Measurements from ENCODE around the gene RIOK2.
"Not testable (repeated sequence)": the region's sequence is repeated elsewhere in the genome, so short reads cannot be mapped to it uniquely, and the experiment has no call there.

The RIOK2 gene

DNA sequence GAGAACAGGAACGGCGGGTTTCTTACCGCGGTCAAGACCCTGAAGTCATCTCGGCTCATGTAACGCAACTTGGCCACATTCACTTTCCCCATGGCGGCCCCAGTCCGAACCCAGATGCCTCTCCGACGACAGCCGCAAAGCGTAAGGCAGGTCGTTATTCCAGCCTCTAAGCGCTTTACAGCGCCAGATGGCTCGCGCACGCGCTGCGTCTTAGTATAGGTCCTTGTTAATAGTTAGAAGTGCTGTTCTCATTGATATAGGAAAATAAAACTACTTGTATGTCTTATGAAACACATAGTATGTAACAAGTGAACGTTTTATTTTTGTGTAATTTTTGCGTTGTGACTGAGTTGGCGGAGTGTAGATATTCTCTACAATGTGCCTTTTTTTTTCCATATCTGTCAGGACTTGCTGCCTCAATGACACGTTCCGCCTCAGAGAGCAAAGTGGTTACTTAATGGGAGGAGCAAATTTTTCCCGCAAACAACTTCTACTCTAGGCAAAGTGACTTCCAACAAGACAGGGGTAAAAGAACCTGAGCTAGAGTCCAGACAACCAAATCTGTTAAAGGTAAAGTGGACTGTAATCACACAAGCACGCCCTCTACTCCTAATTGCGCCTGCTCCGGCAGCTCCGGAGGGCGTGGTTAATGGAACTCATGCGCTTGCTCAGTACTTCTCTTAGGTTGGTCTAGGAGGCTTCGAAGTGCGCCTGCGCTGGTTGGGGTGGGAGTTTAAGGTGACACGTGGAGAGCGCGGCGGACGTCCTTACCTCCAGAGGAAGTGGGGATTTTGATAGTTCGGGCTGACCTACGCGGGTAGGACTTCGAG, at the start of gene RIOK2:
Gene RIOK2, minus strand, starts transcription at position 148 of the 830 bp plus-strand sequence. Its CDS starts 56 bp downstream, at position 92.
- DNase-seq (ENCODE audit: low read depth), result peak; percentile 84

DNA sequence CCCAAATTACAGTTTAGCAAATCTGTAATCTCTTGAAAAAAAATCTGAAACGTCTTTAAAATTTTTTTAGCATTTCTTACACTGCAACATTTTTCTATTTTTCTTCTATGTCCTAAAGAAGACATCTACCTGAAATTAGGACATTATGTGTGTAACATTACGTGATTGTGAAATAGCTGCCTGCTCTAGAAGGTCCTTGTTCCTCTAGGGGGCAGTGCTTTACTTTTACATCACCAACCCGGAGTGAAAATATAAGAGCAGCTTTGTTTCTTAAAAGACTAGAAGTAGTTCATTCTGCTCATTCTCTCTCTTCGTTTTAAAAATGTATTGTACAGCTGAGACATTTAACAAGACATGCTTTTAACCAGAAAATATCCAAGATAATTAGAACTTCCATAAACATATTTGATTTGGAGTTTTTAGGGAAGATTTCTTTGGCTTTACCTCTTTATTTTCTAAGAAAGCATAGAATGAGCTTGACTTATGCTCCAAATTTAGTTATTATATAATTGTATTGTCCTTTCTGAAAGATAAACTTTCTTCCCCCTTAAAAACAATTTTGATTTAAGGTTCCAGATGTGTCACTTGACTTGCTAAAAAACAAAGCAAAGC, 48.1 kb upstream of the RIOK2 start:
- DNase-seq (ENCODE audit: low read depth), result peak; percentile 56

DNA sequence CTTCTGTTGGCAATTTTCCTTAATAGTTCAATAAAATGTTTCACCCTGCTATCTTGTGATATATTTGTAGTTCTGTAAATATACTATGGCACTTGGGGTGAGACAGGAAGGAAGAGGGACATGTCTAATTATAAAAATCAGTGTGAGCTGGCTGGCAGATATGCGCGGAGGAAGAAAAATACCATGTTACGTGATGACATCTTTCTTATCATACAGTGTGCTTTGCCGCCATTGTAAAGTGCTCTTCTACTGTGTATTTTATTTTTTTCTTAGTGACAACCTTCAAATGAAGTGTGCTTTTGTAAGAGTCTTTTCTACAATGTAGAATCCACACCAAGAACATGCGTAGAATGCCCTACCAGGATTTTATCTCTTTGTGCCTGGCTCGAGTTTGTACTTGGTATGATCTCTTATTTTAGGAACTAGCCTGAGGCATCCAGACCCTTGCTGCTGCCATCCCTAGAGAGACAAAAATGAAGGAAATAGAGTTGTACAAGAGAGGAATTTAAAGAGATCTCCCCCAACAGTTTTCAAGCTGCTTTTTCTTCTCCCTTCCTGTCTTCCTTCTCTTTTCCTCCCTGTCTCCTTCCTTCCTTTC, 46.7 kb upstream of the RIOK2 start:
- no peak for DNase-seq (ENCODE audit: low read depth)

DNA sequence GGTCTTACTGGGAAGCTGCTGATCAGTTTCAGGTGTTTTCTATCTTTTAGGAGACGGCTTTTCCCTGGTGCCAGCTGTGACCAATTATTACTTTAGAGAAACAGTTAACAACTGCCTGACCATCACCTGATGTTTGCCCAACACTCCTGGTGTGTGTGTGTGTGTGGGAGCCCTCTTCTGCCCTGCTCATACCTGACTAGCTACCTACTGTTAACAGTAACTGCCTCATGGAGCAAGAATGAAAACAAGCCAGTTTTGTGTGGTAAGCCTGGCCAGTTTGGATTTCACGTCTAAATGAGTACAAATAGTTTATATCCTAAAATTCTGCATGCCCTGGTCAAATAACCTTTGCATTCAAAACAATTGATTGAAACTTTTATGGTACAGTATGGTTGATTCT, 46.1 kb upstream of the RIOK2 start:
- no peak for DNase-seq (ENCODE audit: low read depth)

DNA sequence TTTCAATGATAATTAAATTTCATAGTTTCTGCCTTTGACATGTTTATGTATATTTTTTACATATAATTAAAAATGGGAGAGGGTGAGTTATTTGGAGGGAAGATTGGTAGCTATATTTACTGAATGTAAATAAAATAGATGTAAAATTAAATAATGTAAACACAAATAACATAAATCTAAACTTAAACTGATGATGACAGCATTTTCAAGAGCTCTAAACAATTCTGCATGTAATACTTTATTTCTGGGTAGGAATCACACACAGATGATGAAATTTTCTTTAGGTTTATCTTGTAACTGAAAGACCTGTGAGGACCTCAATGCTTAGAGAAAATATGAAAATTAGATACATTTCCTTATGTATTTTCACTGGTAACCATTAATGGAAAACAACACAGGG, 42.2 kb upstream of the RIOK2 start:
- DNase-seq (ENCODE audit: low read depth), result no peak

DNA sequence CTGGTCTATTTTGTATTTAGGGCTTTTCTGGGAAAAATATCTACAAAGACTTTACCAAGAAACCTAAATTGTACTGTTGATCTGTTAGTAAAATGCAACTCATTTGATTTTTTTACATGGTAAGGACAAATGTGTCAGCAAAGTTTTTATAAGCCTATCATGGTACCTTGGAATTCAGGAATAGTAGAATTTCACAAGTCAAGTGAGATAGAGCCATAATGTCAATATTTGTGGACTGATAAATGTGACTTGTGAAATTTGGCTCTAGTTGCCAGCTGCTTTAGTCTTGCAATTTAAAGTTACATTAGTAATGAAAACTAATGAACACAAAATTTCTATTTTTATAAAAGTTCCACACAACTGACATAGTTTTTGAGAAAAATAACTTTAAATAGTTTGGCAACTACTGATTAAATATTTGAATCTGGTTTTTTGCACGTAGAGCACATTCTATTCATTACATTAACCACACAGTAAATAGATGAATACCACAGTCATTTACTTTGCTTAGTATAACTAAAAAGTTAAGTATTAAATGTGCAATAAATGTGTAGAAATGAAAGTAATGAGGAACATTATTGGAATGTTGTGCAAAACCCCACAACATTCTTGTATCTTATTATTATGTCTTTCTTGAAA, 41.2 kb upstream of the RIOK2 start:
- peak; percentile 8 for DNase-seq (ENCODE audit: low read depth)

DNA sequence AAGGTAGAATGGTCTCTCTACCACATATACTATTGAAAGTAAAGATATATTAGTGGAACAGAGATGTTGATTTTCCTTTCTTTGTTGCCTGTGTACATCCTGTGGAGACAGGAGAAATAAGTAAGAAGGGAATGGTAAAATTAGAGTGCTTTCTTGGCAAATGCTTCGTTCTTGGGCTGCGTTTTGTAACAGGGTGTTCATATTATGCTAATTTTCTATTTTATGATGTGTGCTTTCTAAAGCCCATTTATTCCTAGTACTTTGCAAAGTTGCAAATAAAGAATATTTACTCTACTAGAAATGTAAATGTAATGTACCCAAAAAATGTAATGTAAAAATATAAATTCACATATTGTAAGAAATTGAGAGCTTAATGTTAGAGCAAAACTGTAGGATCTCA, 40.5 kb upstream of the RIOK2 start:
- DNase-seq (ENCODE audit: low read depth), result no peak

DNA sequence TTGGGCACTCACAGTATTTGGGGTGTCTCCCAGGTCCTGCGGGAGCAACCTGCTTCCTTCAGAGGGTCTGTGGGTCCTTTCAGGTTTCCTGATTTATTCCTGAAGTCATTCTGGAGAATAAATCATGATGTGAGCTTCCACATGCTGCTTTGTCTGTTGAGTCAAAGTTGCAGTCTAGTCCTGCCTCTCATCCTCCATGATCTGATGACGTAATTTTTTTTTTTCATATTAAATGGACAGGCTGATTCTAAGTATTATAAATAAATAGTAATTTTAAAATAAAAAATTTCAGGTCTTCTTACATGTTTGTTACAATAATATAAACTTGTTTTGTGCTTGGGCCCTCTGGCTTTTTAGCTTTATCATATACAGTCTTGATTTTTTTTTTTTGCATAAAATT, 26.3 kb upstream of the RIOK2 start:
- DNase-seq (ENCODE audit: low read depth), result no peak

DNA sequence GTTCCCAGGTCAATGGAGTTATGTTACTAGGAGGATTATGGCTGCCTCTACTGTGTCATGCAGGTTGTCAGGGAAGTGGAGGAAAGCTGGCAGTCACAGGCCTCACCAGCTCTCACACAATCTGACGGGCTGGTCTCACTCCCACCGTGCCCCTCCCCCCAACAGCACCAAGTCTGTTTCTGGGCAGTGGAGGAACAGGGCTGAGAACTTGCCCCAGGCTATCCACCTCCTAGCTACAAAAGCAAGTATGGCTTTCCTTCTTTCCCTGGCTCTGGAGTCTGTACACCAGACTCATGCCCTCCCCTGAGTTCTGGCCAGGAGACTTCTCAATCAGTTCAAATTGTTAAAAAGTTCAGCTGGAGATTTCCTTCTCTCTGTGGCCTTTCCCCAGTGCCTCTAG, 25.7 kb upstream of the RIOK2 start:
- no peak for DNase-seq (ENCODE audit: low read depth)

DNA sequence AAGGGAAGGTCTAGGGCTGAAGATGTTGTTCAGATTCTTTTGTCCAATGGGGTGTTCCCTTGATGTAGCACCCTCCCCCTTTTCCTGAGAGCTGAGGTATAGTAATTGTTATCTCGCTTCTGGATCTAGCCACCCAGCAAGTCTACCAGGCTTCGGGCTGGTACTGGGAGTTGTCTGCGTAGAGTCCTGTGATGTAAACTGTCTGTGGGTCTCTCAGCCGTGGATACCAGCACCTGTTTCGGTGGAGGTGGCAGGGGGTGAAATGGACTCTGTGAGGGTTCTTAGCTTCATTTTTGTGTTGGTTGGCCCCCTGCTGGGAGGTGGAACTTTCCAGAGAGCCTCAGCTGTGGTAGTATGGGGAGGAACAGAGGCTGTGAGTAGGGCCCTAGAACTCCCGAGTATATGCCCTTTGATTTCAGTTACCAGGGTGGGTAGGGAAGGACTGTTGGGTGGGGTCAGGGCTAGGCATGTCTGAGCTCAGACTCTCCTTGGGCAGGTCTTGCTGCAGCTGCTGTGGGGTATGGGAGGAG, 25.2 kb upstream of the RIOK2 start:
- no peak for DNase-seq (ENCODE audit: low read depth)

DNA sequence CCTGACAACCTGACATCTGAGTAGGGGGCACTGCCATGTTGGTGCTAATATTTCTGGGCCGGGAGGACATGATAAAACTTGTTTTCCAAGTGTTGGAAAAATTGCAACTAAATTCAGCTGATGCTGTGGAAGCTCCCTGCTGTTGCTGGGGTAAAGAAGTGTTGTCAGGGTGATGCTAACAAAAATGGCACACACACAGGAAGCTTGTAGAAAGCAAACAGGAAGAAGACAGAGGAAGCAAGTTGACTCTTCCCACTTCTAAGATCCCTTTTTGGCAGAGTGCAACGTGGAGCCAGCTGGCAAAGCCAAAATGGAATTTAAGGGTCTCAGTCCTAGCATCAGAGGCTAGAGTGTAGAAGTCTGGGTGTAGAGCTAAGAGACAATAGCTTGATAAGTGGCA, 11.3 kb upstream of the RIOK2 start:
- no peak for DNase-seq (ENCODE audit: low read depth)

DNA sequence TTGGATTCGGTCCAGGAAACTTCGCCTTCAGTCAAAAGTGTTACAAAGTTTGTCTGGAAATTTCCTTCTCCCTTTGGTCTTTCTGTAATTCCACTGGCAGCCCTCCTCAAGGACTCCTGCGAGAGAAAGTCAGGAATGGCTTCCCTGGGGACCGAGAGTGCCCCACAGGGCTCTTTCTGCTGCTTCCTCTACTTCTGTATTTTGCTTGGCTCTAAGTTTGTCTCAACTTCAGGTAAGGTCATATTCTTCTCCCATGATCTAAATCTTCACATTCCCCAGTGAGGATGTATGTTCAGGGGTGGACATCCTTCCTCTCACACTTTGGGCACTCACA, 10.3 kb upstream of the RIOK2 start:
- DNase-seq (ENCODE audit: low read depth), result no peak

DNA sequence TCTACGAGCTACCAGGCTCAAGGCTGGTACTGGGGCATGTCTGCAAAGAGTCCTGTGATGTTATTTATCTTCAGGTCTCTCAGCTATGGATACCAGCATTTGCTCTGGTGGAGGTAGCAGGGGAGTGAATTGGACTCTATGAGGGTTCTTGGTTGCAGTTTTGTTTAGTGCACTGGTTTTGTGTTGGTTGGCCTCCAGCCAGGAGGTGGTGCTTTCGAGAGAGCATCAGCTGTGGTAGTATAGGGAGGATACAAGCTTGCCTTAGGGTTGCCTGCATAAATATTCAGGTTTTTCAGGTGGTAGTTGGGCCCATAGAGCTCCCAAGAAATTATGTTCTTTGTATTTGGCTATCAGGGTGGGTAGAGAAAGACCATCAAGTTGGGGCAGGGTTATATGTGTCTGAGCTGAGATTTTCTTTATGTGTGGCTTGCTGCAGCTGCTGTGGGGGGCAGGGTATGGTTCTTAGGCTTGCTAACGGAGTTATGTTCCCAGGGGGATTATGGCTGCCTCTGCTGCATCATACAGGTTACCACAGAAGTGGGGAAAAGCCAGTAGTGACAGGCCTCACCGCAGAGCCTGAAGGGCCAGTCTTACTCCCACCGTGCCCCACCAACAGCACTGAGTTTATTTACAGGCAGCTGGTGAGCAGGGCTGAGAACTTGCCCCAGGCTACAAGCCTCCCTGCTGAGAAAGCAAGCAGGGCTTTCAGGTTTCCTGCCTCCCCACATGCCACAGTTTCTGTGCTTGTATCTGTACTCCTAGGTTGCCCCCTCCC, 9.7 kb upstream of the RIOK2 start:
- DNase-seq (ENCODE audit: low read depth), result no peak

DNA sequence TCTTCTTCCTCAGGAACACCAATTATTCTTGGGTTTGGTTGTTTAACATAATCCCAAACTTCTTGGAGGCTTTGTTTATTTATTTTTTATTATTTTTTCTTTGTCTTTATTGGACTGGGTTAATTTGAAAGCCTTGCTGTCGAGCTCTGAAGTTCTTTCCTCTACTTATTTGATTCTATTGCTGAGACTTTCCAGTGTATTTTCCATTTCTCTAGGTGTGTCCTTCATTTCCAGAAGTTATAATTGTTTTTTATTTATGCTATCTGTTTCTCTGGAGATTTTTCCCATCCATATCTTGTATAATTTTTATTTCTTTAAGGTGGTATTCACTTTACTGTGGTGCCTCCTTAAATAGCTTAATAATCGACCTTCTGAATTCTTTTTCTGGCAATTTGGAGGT, 8.8 kb upstream of the RIOK2 start:
- no peak for DNase-seq (ENCODE audit: low read depth)

DNA sequence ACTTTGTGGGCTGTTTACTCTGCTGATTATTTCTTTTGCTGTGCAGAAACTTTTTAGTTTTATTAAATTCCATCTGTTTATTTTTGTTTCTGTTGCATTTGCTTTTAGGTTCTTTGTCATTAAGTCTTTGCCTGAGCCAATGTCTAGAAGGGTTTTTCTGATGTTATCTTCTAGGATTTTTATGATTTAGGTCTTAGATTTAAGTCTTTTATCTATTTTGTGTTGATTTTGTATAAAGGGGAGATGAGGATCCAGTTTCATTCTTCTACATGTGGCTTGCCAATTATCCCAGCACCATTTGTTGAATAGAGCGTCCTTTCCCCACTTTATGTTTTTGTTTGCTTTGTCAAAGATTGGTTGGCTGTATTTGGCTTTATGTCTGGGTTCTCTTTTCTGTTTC, 6.5 kb upstream of the RIOK2 start:
- DNase-seq (ENCODE audit: low read depth), result not testable (repeated sequence)

DNA sequence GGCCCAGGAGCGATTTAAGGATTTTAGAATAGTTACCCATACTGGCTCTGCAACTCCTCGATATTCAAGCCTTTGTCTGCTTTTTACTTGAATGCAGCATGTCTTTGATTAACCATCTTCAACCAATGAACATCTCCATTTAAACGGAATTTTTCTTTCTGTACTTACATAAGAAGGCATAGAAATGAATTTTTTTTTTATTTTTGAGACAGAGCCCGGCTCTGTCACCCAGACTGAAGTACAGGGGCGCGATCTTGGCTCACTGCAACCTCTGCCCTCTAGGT, 825 bp upstream of the RIOK2 start:
- no peak for DNase-seq (ENCODE audit: low read depth)

DNA sequence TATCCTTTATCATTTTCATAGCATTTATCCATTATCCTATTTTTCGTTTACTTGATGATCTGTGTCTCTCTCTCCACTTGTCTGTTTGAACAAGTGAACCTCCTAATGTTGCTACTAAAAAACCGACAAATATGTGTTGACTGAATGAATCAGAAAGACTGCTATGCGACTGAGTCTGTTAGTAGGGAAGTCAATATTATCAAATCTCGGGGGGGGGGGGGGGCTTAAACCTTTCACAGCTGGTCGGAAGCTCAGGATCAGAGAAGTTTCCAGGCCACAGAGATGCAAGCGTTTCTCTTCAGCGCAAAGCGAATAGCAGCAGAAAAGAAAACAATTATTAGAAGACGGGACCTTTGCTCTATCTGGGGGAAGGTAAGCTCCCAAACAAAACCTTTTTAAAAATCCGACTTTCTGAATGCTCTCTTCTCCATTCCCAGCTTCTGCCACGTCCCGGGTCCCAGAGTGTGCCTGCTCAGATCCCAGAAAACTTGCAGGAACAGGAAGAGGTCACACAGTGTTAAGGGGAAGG, 412 bp downstream of the RIOK2 start:
- no peak for DNase-seq (ENCODE audit: low read depth)

DNA sequence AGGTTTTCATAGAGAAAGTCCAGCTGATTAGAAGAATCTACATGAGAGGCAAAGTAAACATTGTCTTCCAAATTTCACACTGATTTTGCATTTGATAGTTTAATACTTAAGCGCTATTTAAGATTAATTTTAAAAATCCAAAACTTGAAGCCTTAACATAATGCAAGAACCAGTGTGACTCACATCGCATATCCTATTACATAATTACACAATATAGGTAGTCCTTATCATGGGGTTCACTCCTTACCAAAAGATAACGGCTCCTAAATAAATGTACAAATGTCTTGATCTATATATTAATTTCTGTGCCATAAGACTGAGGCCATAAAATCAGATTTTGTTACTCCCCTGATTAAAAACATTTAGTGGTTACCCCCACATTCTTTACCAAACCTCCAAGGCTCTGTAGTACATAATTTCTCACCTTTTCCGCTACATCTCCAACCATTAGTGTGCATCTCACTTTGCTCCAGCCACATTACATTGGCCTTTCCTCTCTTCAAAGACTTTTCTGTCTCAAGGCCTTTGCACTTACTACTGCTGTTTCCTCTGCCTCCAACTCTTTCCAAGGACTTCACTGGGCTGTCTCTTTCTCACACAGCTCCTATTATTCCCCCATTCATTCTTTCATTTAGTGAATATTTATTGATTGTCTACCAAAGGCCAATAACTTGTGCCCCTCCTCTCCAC, 1.0 kb downstream of the RIOK2 start:
- no peak for DNase-seq (ENCODE audit: low read depth)

DNA sequence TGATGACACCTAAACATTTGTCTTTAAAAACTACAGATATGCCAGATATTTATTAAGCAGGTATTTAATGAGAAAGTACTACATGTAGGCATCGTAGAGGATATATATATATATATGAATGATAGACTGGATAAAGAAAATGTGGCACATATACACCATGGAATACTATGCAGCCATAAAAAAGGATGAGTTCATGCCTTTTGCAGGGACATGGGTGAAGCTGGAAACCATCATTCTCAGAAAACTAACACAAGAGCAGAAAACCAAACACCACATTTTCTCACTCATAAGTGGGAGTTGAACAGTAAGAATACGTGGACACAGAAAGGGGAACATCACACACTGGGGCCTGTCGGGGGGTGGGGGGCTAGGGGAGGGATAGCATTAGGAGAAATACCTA, 3.6 kb downstream of the RIOK2 start:
- not testable (repeated sequence) for DNase-seq (ENCODE audit: low read depth)

DNA sequence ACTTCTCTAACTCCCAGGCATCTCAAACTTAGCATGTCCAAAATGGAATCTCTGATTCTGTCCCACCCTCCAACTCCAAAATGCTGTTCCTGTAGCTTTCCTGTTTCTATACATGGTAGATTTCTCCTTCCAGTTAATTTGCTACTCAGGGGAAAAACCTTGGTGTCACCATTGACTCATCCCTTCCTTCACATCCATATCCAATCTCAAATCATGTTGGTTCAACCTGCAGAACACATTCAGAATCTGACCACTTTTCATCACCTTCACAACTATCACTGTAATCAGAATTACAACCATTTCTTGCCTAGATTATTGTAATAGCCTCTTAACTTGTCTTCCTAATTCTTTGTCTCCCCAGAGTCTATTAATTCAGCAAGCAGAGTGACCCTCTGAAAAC, 10.8 kb downstream of the RIOK2 start:
- DNase-seq (ENCODE audit: low read depth), result no peak

DNA sequence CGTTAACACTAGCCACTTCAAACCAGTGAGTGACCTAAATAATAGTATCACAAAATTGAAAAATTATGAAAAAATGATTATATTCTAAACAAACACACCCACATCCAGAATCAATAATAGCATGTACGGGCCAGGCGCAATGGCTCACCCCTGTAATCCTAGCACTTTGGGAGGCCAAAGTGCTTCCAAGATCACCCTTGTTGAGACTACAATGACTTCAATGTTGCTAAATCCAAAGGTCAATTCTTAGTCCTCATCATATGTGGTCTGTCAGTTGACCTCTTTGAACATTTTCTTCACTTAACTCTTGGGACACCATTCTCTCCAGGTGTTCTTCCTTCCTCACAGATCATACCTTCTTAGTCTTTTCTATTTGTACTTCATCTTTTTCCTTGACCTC, 11.3 kb downstream of the RIOK2 start:
- no peak for DNase-seq (ENCODE audit: low read depth)

Data from GM04504 (cell line).